ENCODE results near the gene NEU2. TPM values are rescaled to one million over a fixed set of nuclear protein-coding genes. Genes with fewer than 3 reads are reported as not detected.

Gene NEU2
- not detected in 5 replicates for total RNA-seq (2022; extraction: Qiagen RNA extraction; ENCODE audit: low read depth)

DNA sequence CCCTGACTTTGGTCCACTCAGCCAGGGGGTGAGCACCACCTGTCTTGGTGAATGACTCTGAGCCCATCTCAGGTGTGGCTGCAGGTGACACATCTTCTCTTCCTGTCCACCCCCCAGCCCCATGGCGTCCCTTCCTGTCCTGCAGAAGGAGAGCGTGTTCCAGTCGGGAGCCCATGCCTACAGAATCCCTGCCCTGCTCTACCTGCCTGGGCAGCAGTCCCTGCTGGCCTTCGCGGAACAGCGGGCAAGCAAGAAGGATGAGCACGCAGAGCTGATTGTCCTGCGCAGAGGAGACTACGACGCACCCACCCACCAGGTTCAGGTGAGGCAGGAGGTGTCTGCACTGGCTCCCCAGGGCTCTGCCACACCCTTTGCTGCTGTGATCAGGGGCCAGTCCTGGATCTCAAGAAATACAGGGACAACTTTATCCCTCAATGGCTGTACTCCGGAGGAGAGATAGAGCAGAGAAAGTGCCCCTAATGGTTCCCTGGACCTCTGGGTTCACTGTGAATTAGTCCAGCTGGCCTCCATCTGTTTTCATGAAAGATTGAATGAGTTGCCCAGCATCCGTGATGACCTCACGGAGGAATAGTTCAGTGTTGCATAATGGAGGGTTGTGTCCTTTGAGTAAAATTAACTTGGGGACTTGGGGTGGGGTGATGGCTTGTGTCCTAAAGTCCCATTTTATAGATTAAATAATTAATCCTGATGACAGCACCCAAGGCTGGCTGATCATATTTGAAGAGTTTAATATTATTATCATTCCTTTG, at the start of gene NEU2:
Gene NEU2 (plus strand): TSS at position 122 of the 770 bp plus-strand sequence. CDS start 0 bp downstream, at position 122.

DNA sequence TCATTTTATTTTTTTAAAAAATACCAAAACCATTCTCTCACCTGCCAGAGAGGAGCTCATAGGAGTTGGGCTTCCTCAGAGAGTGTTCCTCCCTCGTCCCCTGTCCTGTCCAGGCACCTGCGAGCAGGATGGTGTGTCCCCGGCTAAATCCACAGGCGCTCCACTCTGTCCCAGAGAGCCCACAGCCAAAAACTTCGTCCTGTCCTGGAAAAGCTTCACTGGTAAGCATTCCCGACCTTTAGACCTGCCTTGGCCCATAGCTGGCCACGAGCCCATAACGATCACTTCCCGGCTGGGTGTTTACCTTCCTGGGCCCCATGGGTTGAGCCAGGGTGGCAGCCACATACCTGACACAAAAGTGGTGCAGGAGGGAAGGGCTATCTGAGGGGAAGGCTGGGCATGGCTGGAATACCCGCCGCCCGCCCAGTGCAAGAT, 19.4 kb upstream of the NEU2 start, which contains the start of gene NGEF:
Gene NGEF (minus strand): TSS at position 230 of the 435 bp plus-strand sequence. CDS start 38,366 bp downstream, outside the sequence.

GRCh38 chr2:233059797-233060500, 27.5 kb downstream of the NEU2 start, which contains the start of gene INPP5D:
INPP5D (plus strand) TSS chr2:233060342; CDS start chr2:233060479, 137 bp downstream.

Other genes starting within 250 kb of the NEU2 start
- 4.5 to 13.2 TPM (median 10.4 TPM) in 5 replicates for gene SNORC, start 162.4 kb upstream of the NEU2 start, total RNA-seq (2022; extraction: Qiagen RNA extraction; ENCODE audit: low read depth)
- 14.6 to 20.9 TPM (median 19.1 TPM) in 5 replicates for gene NGEF, start 19.4 kb upstream of the NEU2 start, total RNA-seq (2022; extraction: Qiagen RNA extraction; ENCODE audit: low read depth)
- gene INPP5D, start 27.7 kb downstream of the NEU2 start, total RNA-seq (2022; extraction: Qiagen RNA extraction; ENCODE audit: low read depth) = 0.49 to 1.1 TPM (median 0.75 TPM) in 5 replicates
- gene ATG16L1, start 219.0 kb downstream of the NEU2 start, total RNA-seq (2022; extraction: Qiagen RNA extraction; ENCODE audit: low read depth) = 47.2 to 52.3 TPM (median 49.1 TPM) in 5 replicates